Fibroblast of lung (primary cell): ENCODE data around the gene EML1. TPM values are rescaled to one million over a fixed set of nuclear protein-coding genes. Genes with fewer than 3 reads are reported as not detected.

Experiments
- DNase-seq, 2 donors: peaks; one replicate each; pipeline versions ENCODE4 v3.0.0 to v3.0.0-alpha.2; 2010; ENCODE audit warnings: low read depth in 2 of 2
- H2AFZ ChIP-seq: 2 replicates; pipeline ENCODE4 v1.5.1; 2012; ENCODE audit warnings: low read length, control low read depth, inconsistent platforms
- H3K27ac ChIP-seq: 2 replicates; pipeline ENCODE4 v1.5.1; 2011; ENCODE audit warnings: low read length, control low read depth; ENCODE audit not compliant: insufficient read depth
- H3K27me3 ChIP-seq: 2 replicates; pipeline ENCODE4 v1.5.1; 2011; ENCODE audit warnings: mild to moderate bottlenecking, low read length; ENCODE audit not compliant: control insufficient read depth, insufficient read depth
- H3K36me3 ChIP-seq: 2 replicates; pipeline ENCODE4 v1.5.1; 2011; ENCODE audit warnings: low read length; ENCODE audit not compliant: control insufficient read depth, insufficient read depth
- H3K4me1 ChIP-seq: 2 replicates; pipeline ENCODE4 v1.5.1; 2011; ENCODE audit warnings: low read length; ENCODE audit not compliant: control insufficient read depth, insufficient read depth; ENCODE audit errors: extremely low read depth
- H3K4me2 ChIP-seq: 2 replicates; pipeline ENCODE4 v1.5.1; 2011; ENCODE audit warnings: low read length, control low read depth; ENCODE audit not compliant: insufficient read depth; ENCODE audit errors: extremely low read depth
- H3K4me3 ChIP-seq, 4 experiments: fragments of 200-600 bp in 1 of 4; sonication (generic) in 1 of 4; replicated peaks in 1 of 4; 2 replicates each; pipeline ENCODE4 v1.5.1; 2011 to 2016; ENCODE audit warnings: low read length in 4 of 4, low read depth in 3 of 4, mild to moderate bottlenecking in 3 of 4, control low read depth in 2 of 4, inconsistent platforms in 1 of 4, mixed read lengths in 1 of 4; ENCODE audit not compliant: insufficient read depth in 1 of 4; ENCODE audit errors: control extremely low read depth in 1 of 4
- H3K79me2 ChIP-seq: 2 replicates; pipeline ENCODE4 v1.5.1; 2012; ENCODE audit warnings: mild to moderate bottlenecking, low read length, inconsistent platforms; ENCODE audit not compliant: control insufficient read depth, insufficient read depth
- H3K9ac ChIP-seq: 2 replicates; pipeline ENCODE4 v1.5.1; 2011; ENCODE audit warnings: mild to moderate bottlenecking, low read length, control low read depth; ENCODE audit not compliant: insufficient read depth
- H3K9me3 ChIP-seq: 2 replicates; pipeline ENCODE4 v1.5.1; 2012; ENCODE audit warnings: low read depth, low read length; ENCODE audit not compliant: control insufficient read depth, insufficient read depth
- H4K20me1 ChIP-seq: 2 replicates; pipeline ENCODE4 v1.5.1; 2011; ENCODE audit warnings: low read length; ENCODE audit not compliant: control insufficient read depth, insufficient read depth; ENCODE audit errors: extremely low read depth
- CTCF ChIP-seq, 2 donors: IDR thresholded peaks in 1 of 2; conservative IDR thresholded peaks in 1 of 2; 1 replicate in 1 of 2; 2 replicates in 1 of 2; pipeline ENCODE4 v1.5.1; 2011 to 2012; ENCODE audit warnings: low read length in 2 of 2, control low read depth in 1 of 2, inconsistent platforms in 1 of 2, low read depth in 1 of 2, mild to moderate bottlenecking in 1 of 2
- EZH2 ChIP-seq: IDR thresholded peaks from 2 replicates; pipeline ENCODE4 v1.5.1; 2012; ENCODE audit warnings: low read length, control low read depth, mild to moderate bottlenecking; ENCODE audit errors: missing control alignments
- polyA plus RNA-seq, 2 donors: library from polyadenylated mRNA; depleted of rRNA in 1 of 2; stranded (reverse) in 1 of 2; unstranded in 1 of 2; fragments of >200 nt; gene quantifications; 2 replicates each; pipeline ENCODE4 v1.2.1, GENCODE V29; 2011 to 2012; ENCODE audit warnings: missing spikeins in 1 of 2
- total RNA-seq: library from RNA; depleted of rRNA; stranded (reverse); fragments of >200 nt; gene quantifications from 2 replicates; pipeline ENCODE4 v1.2.1, GENCODE V29; 2014

Gene EML1
- total and polyA plus RNA-seq, 2 donors (not counting 1 experiment from before 2014, with no cell fraction given) = 22.4 to 74.5 TPM

GRCh38 chr14:99824776-99825175, 31.6 kb downstream of the EML1 start:
- Histone ChIP-seq H3K4me1 (no peaks in the 10 kb centered on the region), H4K20me1 (no peaks in the 10 kb centered on the region), H3K9me3 (no peaks in the 10 kb centered on the region), H3K27me3 (no peaks in the 10 kb centered on the region), H3K36me3 (no peaks in the 10 kb centered on the region), H3K4me3 (no peak overlapping the region), H2AFZ (no peak overlapping the region), H3K9ac (no peak overlapping the region), H3K4me2 (no peak overlapping the region), H3K79me2 (no peaks in the 10 kb centered on the region), H3K27ac (no peak overlapping the region)
- DNase-seq = no peak
- TF ChIP-seq CTCF (conservative IDR thresholded peaks at IDR 0.05 in 1 of 2, IDR thresholded peaks at IDR 0.05 in 1 of 2; ENCODE audit: low read depth in 1 of 2, low read length in 2 of 2) (no peak), EZH2 (no peak)

GRCh38 chr14:99829450-99829849, 36.2 kb downstream of the EML1 start:
- DNase-seq = no peak
- TF ChIP-seq CTCF (conservative IDR thresholded peaks at IDR 0.05 in 1 of 2, IDR thresholded peaks at IDR 0.05 in 1 of 2; ENCODE audit: low read depth in 1 of 2, low read length in 2 of 2) (no peak), EZH2 (no peak)
- Histone ChIP-seq H3K4me3 (no peak overlapping the region), H4K20me1 (no peaks in the 10 kb centered on the region), H3K4me1 (no peaks in the 10 kb centered on the region), H2AFZ (no peak overlapping the region), H3K36me3 (no peaks in the 10 kb centered on the region), H3K9me3 (no peaks in the 10 kb centered on the region), H3K9ac (no peak overlapping the region), H3K4me2 (no peak overlapping the region), H3K27me3 (no peaks in the 10 kb centered on the region), H3K79me2 (no peaks in the 10 kb centered on the region), H3K27ac (no peak overlapping the region)

- H3K4me3 ChIP-seq = no peak overlapping the region
- no peaks in the 10 kb centered on the region for H3K36me3 ChIP-seq
- H3K27ac ChIP-seq = no peak overlapping the region
- TF ChIP-seq EZH2 (no peak), CTCF (conservative IDR thresholded peaks at IDR 0.05 in 1 of 2, IDR thresholded peaks at IDR 0.05 in 1 of 2; ENCODE audit: low read depth in 1 of 2, low read length in 2 of 2) (no peak)
- DNase-seq = no peak
- no peaks in the 10 kb centered on the region for H4K20me1 ChIP-seq
- no peaks in the 10 kb centered on the region for H3K27me3 ChIP-seq
- H3K4me2 ChIP-seq = no peak overlapping the region
- no peaks in the 10 kb centered on the region for H3K9me3 ChIP-seq
- no peaks in the 10 kb centered on the region for H3K4me1 ChIP-seq
- H3K79me2 ChIP-seq = no peaks in the 10 kb centered on the region
- no peak overlapping the region for H3K9ac ChIP-seq
- H2AFZ ChIP-seq = no peak overlapping the region
These were observed 38.1 kb downstream of the EML1 start for GRCh38 chr14:99831303-99831702.
